Stimulated activated CD4-positive, alpha-beta T cell treated with anti-CD3 and anti-CD28 coated beads, Interleukin-12 subunit alpha, Interleukin-12 subunit beta, amount 100 ng/mL, for 24 hours (primary cell): ENCODE results near the gene KNG1.

Experiments used
- DNase-seq, 2 experiments: peaks; one replicate each; pipeline ENCODE4 v3.0.0-alpha.2; 2020; ENCODE audit warnings: low read depth in 2 of 2

Gene KNG1

DNA sequence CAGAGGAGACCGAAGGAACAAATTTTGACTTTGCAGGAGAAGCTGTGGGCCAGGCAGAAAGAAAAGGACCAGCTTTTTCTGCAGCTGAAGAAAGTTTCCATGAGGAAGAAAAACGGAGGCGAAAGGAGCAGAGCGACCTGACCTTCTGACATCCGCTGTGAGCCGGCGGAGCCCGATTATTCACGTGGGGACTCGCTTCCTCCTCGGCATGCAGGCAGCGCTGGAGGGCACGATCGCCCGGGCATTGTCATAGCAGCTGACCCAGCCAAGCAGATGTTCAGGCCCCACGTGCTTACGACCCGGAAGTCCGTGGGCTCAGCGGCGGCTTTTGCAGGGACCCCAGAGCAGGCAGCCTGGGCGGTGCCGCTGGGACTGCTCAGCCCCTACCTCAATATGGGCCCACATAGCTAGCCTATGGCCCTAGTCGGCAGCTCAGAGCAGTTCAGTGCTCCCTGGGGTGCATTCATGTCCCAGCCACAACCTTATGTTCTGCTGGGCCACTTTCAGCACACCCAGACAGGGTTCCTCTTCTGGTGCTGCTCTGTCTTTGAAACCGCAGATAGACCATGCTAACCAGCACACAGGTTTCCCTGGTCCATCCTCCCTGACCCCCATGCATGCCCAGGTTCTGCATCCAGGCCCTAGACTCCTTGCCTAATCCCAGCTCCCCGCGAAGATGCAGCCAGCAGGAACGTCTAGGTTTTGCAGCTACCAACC, 55.7 kb downstream of the KNG1 start:
- DNase-seq: peak in 1 of 2 experiments; percentile 62

DNA sequence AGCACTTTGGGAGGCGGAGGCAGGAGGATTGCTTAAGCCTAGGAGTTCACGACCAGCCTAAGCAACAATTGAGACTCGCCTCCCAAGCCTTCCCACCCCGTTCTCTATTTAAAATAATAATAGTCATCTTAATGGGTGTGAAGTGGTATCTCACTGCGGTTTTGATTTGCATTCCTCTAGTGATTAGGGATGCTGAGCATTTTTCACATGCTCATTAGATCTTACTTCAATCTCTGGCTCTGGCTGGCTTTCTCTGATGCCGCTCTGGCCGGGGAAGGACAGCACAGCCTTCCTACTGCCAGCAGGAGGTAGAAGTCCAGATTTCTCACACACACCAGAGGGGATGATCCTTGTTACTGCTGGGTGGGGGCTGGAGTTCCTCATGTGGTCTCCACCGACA, 58.8 kb downstream of the KNG1 start:
- no peak for DNase-seq

- DNase-seq: no peak
Observed at GRCh38 chr3:186779204-186779603, 62.0 kb downstream of the KNG1 start.

- no peak for DNase-seq
Observed at GRCh38 chr3:186782542-186783057, 65.4 kb downstream of the KNG1 start.

DNA sequence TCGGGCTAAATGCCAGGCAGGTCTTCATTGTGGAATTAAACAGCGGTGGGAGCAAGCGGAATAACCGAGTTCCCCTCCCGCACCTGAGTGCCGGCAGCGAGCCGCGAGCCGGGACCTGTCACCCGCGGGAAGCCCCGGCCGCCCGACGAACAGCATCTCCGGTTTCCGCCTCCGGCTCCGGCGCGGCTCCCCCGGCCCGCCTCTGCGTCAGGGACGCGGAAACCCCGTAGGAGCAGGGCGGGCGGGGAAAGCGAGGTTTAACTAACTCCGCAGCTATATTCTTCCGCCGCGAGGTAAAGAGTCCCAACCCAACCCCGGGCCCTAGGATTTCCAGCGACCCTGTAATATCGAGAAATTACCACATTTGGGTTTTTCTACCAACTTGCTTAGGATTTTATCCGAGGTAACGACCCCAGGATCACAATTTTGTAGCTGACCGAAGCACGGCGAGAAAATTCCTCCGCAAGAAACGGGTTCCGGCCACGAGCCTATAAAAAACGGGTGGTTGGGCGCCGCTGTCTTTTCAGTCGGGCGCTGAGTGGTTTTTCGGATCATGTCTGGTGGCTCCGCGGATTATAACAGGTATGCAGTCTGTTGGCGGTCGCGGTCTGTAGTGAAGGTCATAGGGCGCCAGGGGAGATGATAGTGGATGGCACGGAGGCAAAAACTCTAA, 66.0 kb downstream of the KNG1 start, which contains the start of gene EIF4A2:
TSS of gene EIF4A2 (plus strand) at position 520 of the 673 bp plus-strand sequence. CDS start at position 554, 34 bp downstream.
- DNase-seq: peak; percentile 85 to 86

GRCh38 chr3:186783731-186784515, 66.8 kb downstream of the KNG1 start:
- DNase-seq: peak; percentile 58 to 65

DNA sequence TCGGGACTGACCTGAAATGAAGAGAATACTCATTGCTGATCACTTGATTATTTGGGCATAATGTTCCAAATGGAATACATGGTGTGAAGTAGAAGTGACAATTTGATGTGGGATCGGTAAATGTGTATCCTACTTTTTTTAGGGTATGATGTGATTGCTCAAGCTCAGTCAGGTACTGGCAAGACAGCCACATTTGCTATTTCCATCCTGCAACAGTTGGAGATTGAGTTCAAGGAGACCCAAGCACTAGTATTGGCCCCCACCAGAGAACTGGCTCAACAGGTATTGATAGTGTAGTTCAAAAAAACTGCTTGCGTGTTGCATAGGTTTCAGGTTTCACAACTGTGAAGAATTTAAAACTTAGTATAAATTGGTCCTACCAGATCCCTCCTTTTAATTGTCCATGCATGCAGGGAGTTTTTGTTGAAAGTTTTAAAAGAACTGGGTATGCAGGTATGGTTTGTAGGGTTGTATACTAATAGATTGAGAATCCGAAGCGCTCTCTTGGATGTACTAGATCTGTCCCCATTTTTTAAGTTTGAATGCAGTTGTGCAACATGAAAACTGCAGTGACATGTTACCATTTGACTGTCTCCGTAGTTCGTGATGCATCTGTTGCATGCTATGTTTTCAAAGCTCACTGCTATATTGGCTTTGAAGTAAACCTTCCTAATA, 67.8 kb downstream of the KNG1 start:
- DNase-seq: no peak

DNA sequence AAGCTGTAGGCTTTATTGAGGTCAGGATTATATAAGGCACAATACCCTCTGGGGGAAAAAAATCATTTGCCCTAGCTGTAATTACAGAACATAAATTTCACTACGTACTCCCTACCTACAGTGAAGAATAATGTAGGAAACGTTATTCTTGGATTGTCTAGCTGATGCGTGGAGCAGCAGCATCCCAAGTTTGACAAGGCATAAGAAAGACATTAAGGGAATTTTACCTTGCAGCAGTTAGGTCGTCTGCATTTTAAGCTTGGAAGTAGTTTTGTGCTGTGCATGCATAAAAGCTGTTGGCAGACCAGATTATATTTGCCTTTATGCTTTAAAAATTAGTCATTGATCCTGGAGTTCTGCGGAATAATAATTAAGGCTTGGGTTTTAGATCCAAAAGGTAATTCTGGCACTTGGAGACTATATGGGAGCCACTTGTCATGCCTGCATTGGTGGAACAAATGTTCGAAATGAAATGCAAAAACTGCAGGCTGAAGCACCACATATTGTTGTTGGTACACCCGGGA, 68.4 kb downstream of the KNG1 start:
- no peak for DNase-seq

DNA sequence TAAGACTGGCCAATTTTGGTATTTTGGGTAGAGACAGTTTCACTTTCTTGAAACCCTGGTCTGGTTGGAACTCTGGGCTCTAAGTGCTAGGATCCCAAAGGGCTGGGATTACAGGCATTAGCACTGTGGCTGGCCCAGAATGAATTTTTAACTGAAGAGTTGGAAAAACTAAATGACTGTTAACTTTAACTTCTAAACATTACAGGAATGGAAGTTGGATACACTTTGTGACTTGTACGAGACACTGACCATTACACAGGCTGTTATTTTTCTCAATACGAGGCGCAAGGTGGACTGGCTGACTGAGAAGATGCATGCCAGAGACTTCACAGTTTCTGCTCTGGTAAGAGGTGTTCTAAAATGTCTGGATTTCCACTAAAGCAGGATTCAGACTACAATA, 69.8 kb downstream of the KNG1 start:
- no peak for DNase-seq

DNA sequence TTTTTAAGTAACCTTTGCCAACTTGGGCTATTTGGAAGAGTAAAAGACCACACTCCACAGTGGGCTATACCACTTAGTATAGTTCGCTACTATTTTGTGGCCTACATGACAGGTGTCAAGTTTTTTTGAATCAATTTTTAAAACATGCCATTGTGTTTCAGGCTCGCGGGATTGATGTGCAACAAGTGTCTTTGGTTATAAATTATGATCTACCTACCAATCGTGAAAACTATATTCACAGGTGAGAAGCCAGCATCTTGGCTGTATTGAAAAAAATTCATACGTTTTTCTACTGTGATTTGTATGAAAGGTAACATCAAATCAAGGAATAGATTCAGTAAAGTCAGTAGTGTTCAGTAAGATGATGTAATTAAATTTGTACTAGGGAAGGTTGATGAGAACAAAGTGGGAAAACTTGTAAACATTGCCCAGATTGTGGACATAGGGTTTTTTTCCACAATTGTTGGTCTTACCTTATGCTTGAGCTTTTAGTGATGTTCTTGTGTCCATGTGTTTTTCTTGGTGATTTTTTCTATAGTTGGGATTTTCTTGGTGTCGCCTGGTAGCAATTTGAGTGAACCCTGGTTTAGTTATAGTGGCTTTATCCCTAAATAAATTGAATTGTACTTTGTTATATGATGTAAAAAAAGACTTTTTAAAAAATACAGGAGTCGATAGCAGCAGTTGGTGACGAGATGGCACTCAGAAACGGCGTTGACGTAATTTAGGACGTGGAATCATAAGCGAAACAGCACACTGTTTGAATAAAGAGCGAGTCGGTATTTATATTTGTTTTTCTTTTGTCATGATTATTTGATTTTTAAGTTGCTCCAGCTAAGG, 70.7 kb downstream of the KNG1 start:
- no peak for DNase-seq

DNA sequence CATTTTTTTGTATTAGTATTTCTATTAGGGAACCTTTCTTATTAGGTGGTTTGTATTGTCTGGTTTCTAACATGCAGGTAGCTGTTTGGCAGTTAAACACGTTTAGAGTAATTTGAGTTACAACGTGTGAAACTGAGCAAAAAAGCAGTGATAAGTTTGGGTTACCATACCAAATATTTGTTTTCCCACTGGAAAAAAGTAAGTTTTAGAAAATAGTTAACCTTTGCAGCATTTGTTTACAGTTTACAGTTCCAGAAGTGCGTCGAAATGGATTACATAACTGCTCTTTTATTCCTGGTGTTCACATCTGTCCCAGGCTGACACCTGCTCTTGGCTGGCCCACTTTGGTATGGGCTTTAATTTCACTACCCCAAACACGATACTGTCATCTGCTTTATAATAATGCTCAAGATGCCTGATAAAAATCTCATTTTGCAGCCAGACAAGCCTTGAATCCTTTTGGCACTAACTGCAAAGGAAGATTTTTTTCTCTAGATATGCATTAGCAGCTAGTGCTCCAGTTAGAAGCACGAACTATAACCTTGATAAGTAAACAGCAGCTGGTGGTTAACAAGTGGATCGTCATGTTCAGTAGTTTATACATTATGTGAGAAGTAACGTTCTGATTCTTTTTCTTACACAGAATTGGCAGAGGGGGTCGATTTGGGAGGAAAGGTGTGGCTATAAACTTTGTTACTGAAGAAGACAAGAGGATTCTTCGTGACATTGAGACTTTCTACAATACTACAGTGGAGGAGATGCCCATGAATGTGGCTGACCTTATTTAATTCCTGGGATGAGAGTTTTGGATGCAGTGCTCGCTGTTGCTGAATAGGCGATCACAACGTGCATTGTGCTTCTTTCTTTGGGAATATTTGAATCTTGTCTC, 71.6 kb downstream of the KNG1 start:
- DNase-seq: no peak

- no peak for DNase-seq
Observed at GRCh38 chr3:186789554-186790260, 72.5 kb downstream of the KNG1 start.

DNA sequence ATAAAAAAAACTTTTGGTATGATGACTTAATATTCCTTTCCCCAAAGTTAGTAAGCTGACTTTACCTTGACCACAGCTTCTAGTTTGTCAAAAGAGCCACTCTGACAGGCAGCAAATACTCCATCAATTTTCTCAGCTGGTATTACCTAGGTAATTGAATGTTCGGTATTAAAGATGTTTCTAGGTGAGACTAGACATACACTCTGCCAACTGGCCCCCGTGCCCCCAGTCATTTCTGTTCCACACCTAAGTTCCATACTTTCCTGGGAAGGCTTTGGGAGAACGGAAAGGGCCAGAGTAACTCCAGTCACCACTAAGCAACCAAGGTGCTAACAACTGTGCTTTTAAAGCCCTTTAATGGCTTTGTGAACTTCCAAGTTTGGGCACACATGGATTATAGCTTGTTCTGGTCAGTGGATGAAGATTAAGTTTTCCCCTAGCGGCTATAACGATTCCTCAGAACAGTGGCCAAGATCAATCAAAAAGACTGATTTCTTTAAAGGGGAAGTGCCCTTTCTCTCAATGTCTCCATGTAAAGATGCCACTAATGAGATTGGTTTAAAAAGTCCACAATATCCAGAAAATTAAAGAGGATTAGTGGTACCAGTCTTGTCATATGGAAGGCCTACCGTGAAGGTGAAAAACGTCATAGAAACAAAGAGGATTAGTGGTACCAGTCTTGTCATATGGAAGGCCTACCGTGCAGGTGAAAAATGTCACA, 73.3 kb downstream of the KNG1 start:
- DNase-seq: peak in 1 of 2 experiments; percentile 30
